GM19438 (cell line): ENCODE results near the gene LUZP1.
"Not testable (repeated sequence)": the region's sequence is repeated elsewhere in the genome, so short reads cannot be mapped to it uniquely, and the experiment has no call there.

ENCODE experiments used
- ATAC-seq: cut with Tn5 transposase; IDR thresholded peaks from one replicate; pipeline ENCODE4 v1.9.1; 2021; ENCODE audit warnings: low read depth; ENCODE audit not compliant: unreplicated experiment

The LUZP1 gene

DNA sequence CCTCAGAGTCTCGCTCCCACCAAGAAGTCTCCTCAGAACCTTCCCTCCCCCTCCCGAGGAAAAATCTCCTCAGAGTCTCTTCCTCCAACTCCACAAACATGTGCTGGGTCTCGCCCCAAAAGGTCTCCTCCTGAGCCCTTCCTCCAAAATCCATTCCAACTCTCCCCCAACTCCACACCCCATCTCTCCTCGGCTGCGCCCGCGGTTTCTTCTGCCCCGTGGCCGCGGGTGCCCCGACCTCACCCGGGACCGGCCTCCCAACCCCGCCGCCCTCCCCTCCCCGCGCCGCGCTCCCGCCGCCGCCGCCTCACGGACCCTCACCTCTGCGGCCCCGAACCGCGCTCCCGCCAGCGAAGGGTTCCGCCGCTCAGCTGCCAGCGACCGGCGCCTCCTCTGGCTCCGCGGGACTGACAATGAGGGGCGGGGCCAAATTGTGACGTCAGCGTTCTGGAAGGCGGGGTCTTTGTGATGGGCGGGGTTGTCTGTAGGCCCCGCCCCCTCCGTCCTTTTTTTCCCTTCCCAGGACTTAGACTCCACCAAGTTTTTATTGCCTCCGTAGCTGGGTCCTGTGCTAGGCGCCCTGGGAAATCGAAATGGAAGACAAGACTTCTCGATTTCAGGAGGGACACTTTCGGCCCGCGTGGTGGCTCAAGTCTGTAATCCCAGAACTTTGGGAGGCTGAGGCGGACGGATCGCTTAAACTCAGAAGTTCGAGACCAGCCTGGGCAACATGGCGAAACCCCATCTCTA lies at the start of gene LUZP1:
LUZP1 (minus strand) TSS at position 412 of the 750 bp plus-strand sequence.
- ATAC-seq, result peak; percentile 67

- no peak for ATAC-seq
Measured at GRCh38 chr1:23217421-23218115, 48.9 kb upstream of the LUZP1 start, which contains the start of gene HTR1D. Gene HTR1D (minus strand): TSS chr1:23217502. CDS start chr1:23194219, 23,283 bp downstream.

- ATAC-seq, result no peak
Measured at GRCh38 chr1:23216771-23217420, 48.2 kb upstream of the LUZP1 start.

DNA sequence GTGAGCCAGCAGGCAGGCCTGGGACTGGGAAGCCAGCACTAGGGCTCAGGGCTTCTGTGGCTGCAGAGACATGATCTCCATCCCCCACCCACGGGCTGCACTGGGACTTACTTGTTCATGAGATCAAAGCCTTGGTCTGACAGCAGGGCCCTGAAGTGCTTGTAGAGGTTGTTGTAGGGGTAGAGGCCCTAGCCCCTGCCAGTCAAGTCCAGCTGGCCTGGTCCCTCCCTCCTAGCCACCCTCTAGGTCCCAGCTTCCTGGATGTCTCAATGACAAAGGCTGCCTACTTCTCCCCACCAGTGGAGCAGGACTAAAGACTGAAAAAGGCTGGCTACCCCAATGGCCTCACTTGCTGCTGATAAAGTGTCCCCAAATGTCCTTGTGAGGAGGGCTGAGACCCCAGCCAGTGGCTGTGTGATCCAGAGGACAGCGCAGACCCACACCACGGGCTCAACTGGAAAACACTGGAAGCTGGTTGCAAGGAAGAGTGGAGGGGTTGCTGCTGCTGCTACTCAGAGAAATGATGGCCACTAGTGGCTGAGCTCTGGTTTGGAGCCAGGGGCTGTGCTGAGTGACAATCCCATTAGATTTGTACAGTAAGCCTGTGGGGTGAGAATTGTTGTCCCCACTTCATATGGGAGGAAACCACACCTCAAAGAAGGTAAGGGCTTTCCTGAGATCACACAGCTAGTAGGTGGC lies 47.2 kb upstream of the LUZP1 start:
- no peak for ATAC-seq

DNA sequence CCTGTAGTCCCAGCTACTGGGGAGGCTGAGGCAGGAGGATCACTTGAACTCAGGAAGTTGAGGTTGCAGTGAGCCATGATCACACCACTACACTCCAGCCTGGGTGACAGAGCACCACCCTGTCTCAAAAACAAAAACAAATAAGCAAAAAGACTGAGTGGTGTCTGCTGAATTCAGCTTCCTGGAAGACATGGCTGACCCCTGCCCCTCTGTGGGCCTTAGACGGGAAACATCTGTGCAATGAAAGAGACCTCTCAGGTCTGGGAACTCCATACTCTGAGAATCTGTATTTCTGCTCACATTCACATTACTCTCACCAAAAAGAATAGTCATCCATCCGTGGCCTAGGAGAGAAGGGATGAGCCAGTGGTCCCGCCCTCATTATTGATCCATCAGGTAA lies 46.6 kb upstream of the LUZP1 start:
- ATAC-seq, result no peak

- ATAC-seq, result no peak
Measured at GRCh38 chr1:23214640-23215039, 46.0 kb upstream of the LUZP1 start.

- no peak for ATAC-seq
Measured at GRCh38 chr1:23211955-23212354, 43.3 kb upstream of the LUZP1 start.

DNA sequence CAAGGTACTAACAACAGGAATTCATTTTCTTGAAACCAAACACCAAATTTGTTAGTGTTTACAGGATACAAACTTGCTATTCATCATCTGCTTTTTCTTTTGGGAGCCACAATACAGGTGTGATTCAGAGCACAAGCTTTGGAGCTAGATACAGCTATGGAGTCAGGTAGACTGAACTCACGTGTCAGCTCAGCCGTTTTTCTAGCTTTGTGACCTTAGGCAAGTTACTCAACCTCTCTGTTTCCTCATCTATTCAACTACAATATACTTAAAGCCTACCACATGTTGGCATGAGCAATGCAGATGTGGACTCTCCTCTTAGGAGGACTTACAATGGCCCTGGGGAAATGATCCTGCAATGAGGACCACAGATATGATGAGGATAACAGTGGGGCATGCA lies 42.3 kb upstream of the LUZP1 start:
- ATAC-seq, result no peak

DNA sequence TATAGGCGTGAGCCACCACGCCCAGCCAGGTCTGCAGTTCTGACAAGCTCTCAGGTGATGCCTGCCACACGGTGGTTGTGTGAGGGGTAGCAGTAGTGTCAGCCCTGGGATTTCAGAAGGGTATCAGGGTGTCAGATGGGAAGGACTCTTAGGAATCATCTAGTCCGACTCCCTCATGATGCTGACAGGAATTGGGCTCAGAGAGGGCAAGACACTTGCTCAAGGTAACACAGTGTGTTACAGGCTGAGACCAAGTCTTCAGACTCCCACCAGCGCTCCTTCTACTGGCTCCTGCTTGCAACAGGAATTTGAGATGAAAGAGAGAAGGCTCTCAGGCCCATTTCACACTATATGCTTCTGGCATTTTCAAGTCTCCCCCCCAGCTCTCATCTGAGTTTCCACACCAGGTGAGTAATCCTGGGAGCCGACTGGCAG lies 41.7 kb upstream of the LUZP1 start:
- no peak for ATAC-seq

GRCh38 chr1:23209770-23210169 lies 41.1 kb upstream of the LUZP1 start:
- no peak for ATAC-seq

DNA sequence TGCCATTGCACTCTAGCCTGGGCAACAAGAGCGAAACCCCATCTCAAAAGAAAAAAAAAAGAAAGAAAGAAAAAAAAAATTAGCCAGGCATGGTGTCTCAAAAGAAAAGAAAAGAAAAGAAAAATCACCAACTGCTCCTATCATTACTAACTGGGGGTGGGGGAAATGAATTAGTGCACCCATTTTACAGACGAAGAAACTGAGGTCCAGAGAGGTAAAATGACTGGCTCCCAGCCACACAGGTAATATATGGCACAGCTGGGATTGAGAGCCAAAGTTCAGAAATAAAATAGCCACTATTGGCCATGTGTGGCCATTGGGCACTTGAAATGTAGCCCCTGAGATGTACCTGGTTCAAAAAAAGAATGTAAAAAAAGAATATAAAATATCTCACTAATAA lies 39.9 kb upstream of the LUZP1 start:
- ATAC-seq, result no peak

GRCh38 chr1:23207733-23208132 lies 39.1 kb upstream of the LUZP1 start:
- ATAC-seq, result not testable (repeated sequence)

DNA sequence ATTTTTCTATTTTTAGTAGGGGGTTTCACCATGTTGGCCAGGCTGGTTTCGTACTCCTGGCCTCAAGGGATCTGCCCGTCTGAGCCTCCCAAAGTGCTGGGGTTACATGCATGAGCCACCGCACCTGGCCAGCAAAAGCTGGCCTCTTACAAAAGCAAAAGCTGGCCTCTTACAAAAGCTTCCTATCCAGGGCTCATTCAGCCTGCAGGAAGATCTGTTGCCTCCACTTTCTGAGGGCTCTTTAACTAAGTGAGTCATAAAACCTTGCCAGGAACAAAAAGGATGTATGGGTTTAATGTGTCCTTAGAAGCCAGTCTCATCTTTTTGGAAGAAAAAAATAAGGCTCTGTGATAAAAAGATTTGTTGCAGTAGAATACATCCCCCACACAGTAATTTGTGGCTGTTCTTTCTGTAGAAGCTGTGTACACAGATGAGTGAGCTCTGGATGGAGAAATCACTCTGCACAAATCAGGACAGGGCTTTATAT lies 33.6 kb upstream of the LUZP1 start:
- no peak for ATAC-seq

DNA sequence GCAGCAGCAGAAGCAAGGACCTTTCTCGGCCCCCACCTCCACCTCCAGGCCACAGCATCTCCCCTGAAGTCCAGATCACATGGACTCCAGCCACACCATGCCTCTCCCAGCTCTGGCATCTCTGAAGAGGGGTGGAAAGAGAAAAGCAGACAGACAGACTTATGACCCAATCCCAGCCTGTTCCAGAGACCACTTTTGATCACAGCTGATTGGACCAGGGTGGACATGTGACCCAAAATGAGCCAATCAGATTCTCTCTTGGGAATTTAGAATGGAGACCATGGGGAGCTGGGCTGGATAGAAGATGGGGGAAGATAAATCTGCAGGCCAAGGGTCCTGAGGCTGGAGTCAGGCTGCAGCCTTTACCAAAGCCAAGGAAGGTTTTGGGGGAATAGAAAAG lies 32.2 kb upstream of the LUZP1 start:
- ATAC-seq, result no peak

DNA sequence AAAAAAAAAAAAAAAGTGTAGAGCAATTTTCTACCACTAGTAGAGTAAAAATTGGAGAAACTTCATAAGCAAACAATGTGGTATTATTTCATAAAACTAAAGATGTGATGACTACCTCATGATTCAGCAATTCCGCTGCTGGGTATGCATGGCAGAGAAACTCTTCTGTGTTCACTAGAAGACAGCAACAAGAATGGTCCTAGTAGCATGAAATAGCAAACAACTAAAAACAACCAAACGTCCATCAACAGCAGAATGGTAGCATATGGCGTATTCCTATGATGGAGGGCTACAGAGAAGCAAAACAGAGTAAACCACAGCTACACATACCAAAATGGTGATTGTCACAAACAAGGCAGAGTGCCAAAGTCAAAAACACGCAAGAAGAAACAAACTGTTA lies 29.7 kb upstream of the LUZP1 start:
- ATAC-seq, result no peak

- no peak for ATAC-seq
Measured at GRCh38 chr1:23196627-23197328, 28.1 kb upstream of the LUZP1 start.

DNA sequence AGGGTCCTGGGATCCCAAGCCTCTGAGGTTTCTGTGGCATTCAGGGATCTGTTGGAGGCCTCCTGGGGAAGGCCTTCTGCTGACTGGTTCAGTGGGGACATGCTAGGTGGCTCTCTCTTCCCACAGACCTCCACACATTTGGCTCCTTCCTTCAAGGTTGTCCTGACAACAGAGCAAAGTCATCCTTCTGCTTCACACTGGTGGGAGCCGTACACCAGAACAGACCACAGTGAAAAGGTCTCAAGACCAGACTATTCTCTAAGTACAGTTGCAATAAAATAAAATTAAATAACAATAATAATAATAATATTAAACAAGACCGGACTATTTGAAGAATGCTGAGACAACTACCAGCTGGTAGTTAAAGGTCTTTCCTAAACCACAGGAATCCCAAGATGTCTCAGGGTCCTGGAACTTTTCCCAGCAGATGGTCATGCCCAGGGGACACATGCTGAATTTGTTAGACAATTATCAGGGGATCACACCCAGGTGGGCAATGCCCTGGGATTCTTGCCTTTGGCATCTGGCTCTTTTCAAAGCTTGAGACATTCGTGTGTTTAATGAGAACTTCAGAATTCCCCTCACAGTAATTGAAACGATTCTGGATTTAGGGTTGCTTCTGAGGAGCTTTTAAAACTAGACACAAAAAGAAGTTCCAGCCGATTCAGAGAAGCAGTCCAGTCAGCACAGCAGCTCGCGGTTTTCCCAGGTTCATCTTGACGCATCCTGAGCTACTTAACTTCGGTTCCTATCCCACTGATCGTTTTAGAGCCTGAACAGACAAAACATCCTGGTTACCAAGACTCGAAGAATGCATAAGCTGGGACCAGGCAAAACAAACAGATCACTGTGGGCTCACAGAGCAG lies 25.7 kb upstream of the LUZP1 start:
- no peak for ATAC-seq

- no peak for ATAC-seq
Measured at GRCh38 chr1:23193391-23194118, 24.9 kb upstream of the LUZP1 start.

DNA sequence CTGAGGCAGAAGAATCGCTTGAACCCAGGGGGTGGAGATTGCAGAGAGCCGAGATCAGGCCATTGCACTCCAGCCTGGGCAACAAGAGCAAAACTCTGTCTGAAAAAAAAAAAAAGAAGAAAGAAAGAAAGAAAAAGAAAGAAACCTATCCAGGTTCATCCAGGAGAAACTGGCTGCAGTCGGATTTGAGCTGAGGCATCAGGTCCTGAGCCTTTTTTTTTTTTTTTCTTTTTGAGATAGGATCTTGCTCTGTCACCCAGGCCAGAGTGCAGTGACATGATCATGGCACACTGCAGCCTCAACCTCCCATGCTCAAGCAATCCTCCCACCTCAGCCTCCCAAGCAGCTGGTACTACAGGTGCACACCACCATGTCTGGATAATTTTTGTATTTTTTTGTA lies 22.5 kb upstream of the LUZP1 start:
- ATAC-seq, result no peak
